ENCODE data around the gene DHODH.
A peak's percentile ranks its signal among the peaks of the same experiment; 100 is the strongest.
"Not testable (repeated sequence)": the region's sequence is repeated elsewhere in the genome, so short reads cannot be mapped to it uniquely, and the experiment has no call there.

The DHODH gene

GRCh38 chr16:72008424-72009216 is at the start of gene DHODH:
DHODH (plus strand) TSS chr16:72008744; CDS start chr16:72008765, 21 bp downstream.
- peak; percentile 98 for DNase-seq

GRCh38 chr16:71961066-71962039 is 47.2 kb upstream of the DHODH start:
- DNase-seq: peak; percentile 88 to 91

- no peak for DNase-seq
Measured at GRCh38 chr16:71963125-71963875, 45.2 kb upstream of the DHODH start.

- DNase-seq: no peak
Measured at GRCh38 chr16:71965223-71965622, 43.3 kb upstream of the DHODH start.

- DNase-seq: no peak
Measured at GRCh38 chr16:71966932-71967331, 41.6 kb upstream of the DHODH start.

- no peak for DNase-seq
Measured at GRCh38 chr16:71969353-71969752, 39.2 kb upstream of the DHODH start.

- no peak for DNase-seq
Measured at GRCh38 chr16:71971571-71971970, 37.0 kb upstream of the DHODH start.

GRCh38 chr16:71972356-71972755 is 36.2 kb upstream of the DHODH start:
- DNase-seq: no peak

- DNase-seq: no peak
Measured at GRCh38 chr16:71973001-71973400, 35.5 kb upstream of the DHODH start.

- DNase-seq: no peak
Measured at GRCh38 chr16:71974068-71974818, 34.3 kb upstream of the DHODH start.

- no peak for DNase-seq
Measured at GRCh38 chr16:71985262-71985974, 23.1 kb upstream of the DHODH start.

- DNase-seq: no peak
Measured at GRCh38 chr16:71986131-71986530, 22.4 kb upstream of the DHODH start.

GRCh38 chr16:71995038-71995437 is 13.5 kb upstream of the DHODH start:
- DNase-seq: no peak

GRCh38 chr16:71997578-71997977 is 11.0 kb upstream of the DHODH start:
- not testable (repeated sequence) for DNase-seq

- no peak for DNase-seq
Measured at GRCh38 chr16:72001180-72001874, 7.2 kb upstream of the DHODH start.

GRCh38 chr16:72002619-72003018 is 5.9 kb upstream of the DHODH start:
- no peak for DNase-seq

- peak in 1 of 2 experiments; percentile 22 for DNase-seq
Measured at GRCh38 chr16:72008065-72008423, 500 bp upstream of the DHODH start.

GRCh38 chr16:72009779-72010178 is 1.2 kb downstream of the DHODH start:
- DNase-seq: no peak

- no peak for DNase-seq
Measured at GRCh38 chr16:72012607-72013006, 4.1 kb downstream of the DHODH start.

- DNase-seq: peak; percentile 36 to 37
Measured at GRCh38 chr16:72013389-72013788, 4.8 kb downstream of the DHODH start.
